ENCODE measurements around the gene ZBTB11. TPM values are rescaled to one million over a fixed set of nuclear protein-coding genes. Genes with fewer than 3 reads are reported as not detected.

ZBTB11 gene
- total and polyA plus RNA-seq, 2 of the 13 experiments (the other 11 are each of a cell fraction or from before 2014, with no cell fraction given), result 5.9 to 18.1 TPM

- Histone ChIP-seq H3K79me2 (ENCODE audit: insufficient read depth, low read length) (peaks cover 49% of the 10 kb centered on the region), H3K27me3 (ENCODE audit: control insufficient read depth in 1 of 2, insufficient read depth in 2 of 2, low read length in 2 of 2) (no peaks in the 10 kb centered on the region), H3K27ac (ENCODE audit: extremely low read length, insufficient read depth, low read length) (peak overlapping the region; percentile 91), H2AFZ (ENCODE audit: low read length) (no peak overlapping the region), H3K9ac (ENCODE audit: insufficient read depth, low read depth, low read length) (peak overlapping the region; percentile 93), H3K4me3 (replicated peaks in 1 of 3; ENCODE audit: insufficient read depth in 1 of 3, low read depth in 2 of 3, low read length in 3 of 3) (peak overlapping the region; percentile 85 to 94 (median 92)), H4K20me1 (ENCODE audit: insufficient read depth, low read length) (peaks cover 10% of the 10 kb centered on the region; the same call in 1 of the 2 replicates), H3K9me3 (ENCODE audit: low read length) (no peaks in the 10 kb centered on the region), H3K4me2 (ENCODE audit: low read depth, low read length) (peak overlapping the region; percentile 70), H3K4me1 (ENCODE audit: insufficient read depth, low read length) (peaks cover 39% of the 10 kb centered on the region), H3K36me3 (replicated peaks in 1 of 2; ENCODE audit: control insufficient read depth in 1 of 2, insufficient read depth in 2 of 2, low read length in 2 of 2) (peaks cover 3 to 19% of the 10 kb centered on the region in 2 experiments; a peak in 3 of 5 replicates)
- ATAC-seq (no peak), FAIRE-seq (no peak), DNase-seq (ENCODE audit: low spot score) (no peak)
- intact Hi-C loops (cut with micrococcal nuclease; ENCODE audit: unreplicated experiment), result loop anchor here (2.0 kb wide), 2 partner anchors 173 to 843 kb away; partner anchors contain the start of gene NFKBIZ
- in situ Hi-C loops (cut with HindIII; ENCODE audit: extremely low pct_ligation_motif_present, low pct_unique_long_range_greater_than_20kb), result no loop called here
- ChIA-PET POLR2A (interaction anchor here (0.9 to 3.7 kb wide), 7 partner anchors 10 to 209 kb away, joined by 4 to 106 read pairs (median 7); partner anchors contain the start of genes CEP97, NFKBIZ, PCNP and RPL24), CTCF (ENCODE audit: low intra/inter-chr PET ratio, low total read pairs) (interaction anchor here (0.7 kb wide), 1 partner anchor 102 kb away, joined by 3 read pairs; the partner anchor contains the start of gene PCNP)
- no TSS peak for BruUV-seq (replicated peaks)
- WGBS (ENCODE audit: low lambda C conversion rate), result 3% methylated on average over 27 of the region's 27 CpGs
- TF ChIP-seq, protein P1, sequence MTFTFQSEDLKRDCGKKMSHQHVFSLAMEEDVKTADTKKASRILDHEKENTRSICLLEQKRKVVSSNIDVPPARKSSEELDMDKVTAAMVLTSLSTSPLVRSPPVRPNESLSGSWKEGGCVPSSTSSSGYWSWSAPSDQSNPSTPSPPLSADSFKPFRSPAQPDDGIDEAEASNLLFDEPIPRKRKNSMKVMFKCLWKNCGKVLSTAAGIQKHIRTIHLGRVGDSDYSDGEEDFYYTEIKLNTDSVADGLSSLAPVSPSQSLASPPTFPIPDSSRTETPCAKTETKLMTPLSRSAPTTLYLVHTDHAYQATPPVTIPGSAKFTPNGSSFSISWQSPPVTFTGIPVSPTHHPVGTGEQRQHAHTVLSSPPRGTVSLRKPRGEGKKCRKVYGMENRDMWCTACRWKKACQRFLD (CRISPR knock-in tag; IDR thresholded peaks at IDR 0.05; ENCODE audit: borderline replicate concordance), result 0 out of 2 replicates have a peak, but pooled peaks have one; percentile 9
- no peak for TF ChIP-seq ZFP1 (CRISPR knock-in tag; IDR thresholded peaks at IDR 0.05)
- TF ChIP-seq MYPOP (CRISPR knock-in tag; IDR thresholded peaks at IDR 0.05), result 0 out of 2 replicates have a peak, but pooled peaks have one; percentile 7
- TF ChIP-seq ADNP (CRISPR knock-in tag; IDR thresholded peaks at IDR 0.05), result no peak
- TF ChIP-seq ZNF850 (CRISPR knock-in tag; conservative IDR thresholded peaks at IDR 0.05), result no peak
- TF ChIP-seq ZMYM3 (CRISPR knock-in tag; IDR thresholded peaks at IDR 0.05), result peak; percentile 81
- TF ChIP-seq, protein P2, sequence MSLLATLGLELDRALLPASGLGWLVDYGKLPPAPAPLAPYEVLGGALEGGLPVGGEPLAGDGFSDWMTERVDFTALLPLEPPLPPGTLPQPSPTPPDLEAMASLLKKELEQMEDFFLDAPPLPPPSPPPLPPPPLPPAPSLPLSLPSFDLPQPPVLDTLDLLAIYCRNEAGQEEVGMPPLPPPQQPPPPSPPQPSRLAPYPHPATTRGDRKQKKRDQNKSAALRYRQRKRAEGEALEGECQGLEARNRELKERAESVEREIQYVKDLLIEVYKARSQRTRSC (CRISPR knock-in tag; IDR thresholded peaks at IDR 0.05; ENCODE audit: low read depth), result no peak
- TF ChIP-seq, protein P3, sequence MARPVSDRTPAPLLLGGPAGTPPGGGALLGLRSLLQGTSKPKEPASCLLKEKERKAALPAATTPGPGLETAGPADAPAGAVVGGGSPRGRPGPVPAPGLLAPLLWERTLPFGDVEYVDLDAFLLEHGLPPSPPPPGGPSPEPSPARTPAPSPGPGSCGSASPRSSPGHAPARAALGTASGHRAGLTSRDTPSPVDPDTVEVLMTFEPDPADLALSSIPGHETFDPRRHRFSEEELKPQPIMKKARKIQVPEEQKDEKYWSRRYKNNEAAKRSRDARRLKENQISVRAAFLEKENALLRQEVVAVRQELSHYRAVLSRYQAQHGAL (CRISPR knock-in tag; IDR thresholded peaks at IDR 0.05; ENCODE audit: not compliant biosample characterization), result no peak
- TF ChIP-seq, protein P4, sequence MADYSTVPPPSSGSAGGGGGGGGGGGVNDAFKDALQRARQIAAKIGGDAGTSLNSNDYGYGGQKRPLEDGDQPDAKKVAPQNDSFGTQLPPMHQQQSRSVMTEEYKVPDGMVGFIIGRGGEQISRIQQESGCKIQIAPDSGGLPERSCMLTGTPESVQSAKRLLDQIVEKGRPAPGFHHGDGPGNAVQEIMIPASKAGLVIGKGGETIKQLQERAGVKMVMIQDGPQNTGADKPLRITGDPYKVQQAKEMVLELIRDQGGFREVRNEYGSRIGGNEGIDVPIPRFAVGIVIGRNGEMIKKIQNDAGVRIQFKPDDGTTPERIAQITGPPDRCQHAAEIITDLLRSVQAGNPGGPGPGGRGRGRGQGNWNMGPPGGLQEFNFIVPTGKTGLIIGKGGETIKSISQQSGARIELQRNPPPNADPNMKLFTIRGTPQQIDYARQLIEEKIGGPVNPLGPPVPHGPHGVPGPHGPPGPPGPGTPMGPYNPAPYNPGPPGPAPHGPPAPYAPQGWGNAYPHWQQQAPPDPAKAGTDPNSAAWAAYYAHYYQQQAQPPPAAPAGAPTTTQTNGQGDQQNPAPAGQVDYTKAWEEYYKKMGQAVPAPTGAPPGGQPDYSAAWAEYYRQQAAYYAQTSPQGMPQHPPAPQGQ (CRISPR knock-in tag; IDR thresholded peaks at IDR 0.05; ENCODE audit: borderline replicate concordance), result no peak
- TF ChIP-seq ZSCAN9 (CRISPR knock-in tag; IDR thresholded peaks at IDR 0.05; ENCODE audit: borderline replicate concordance), result no peak
- no peak for TF ChIP-seq ZNF17 (CRISPR knock-in tag; IDR thresholded peaks at IDR 0.05)
- TF ChIP-seq ZNF770 (CRISPR knock-in tag; IDR thresholded peaks at IDR 0.05), result peak; percentile 100
- TF ChIP-seq NFKBIZ (CRISPR knock-in tag; IDR thresholded peaks at IDR 0.05), result no peak
- peak; percentile 56; the same call in 1 of the 2 replicates for TF ChIP-seq ZMYM2 (CRISPR knock-in tag; IDR thresholded peaks at IDR 0.05)
- TF ChIP-seq ZFX (CRISPR knock-in tag; IDR thresholded peaks at IDR 0.05; ENCODE audit: low read depth), result no peak
- no peak for TF ChIP-seq RARA (CRISPR knock-in tag; IDR thresholded peaks at IDR 0.05)
Observed at GRCh38 chr3:101675709-101676215, 1.2 kb downstream of the ZBTB11 start.

Measured in HepG2 (cell line).